ENCODE measurements around the gene GMDS. TPM values are rescaled to one million over a fixed set of nuclear protein-coding genes. Genes with fewer than 3 reads are reported as not detected.

Gene GMDS
- total and polyA plus RNA-seq, 2 of the 13 experiments (the other 11 are each of a cell fraction or from before 2014, with no cell fraction given): 64.4 to 112 TPM

DNA sequence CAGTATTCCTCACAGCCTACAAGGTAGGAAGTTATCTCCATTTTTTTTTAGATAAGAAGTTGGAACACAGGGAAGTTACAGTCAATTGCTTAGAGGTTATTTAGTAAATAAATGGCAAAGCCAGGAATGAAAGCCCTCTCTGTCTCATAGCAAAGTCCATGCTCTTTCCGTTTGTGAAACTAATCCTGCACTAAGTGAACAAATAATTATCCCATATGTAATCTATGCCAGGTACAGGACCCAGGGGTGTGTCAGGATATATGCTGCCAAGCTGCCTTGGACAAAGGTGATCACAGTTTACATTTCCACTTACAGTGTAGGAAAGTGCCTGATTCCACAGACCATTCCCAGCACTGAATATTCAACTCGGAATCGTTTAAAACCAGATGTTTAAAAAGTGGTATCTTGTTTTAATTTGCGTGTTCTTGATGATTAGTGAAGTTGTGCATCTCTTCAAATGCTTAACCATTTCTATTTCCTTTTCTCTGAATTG is 13.6 kb upstream of the GMDS start (continued):
- no peak for TF ChIP-seq SOX6 (IDR thresholded peaks at IDR 0.05)
- TF ChIP-seq SOX6 (CRISPR knock-in tag; IDR thresholded peaks at IDR 0.05): peak; percentile 93
- peak; percentile 57 for TF ChIP-seq ONECUT2 (CRISPR knock-in tag; IDR thresholded peaks at IDR 0.05)
- TF ChIP-seq, protein P1, sequence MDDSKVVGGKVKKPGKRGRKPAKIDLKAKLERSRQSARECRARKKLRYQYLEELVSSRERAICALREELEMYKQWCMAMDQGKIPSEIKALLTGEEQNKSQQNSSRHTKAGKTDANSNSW (CRISPR knock-in tag; IDR thresholded peaks at IDR 0.05; ENCODE audit: borderline replicate concordance): no peak
- TF ChIP-seq BRCA1 (CRISPR knock-in tag; IDR thresholded peaks at IDR 0.05): no peak
- no peak for TF ChIP-seq ZNF570 (CRISPR knock-in tag; IDR thresholded peaks at IDR 0.05; ENCODE audit: borderline replicate concordance)
- no peak for TF ChIP-seq ZC3H4 (CRISPR knock-in tag; IDR thresholded peaks at IDR 0.05; ENCODE audit: borderline replicate concordance)
- peak; percentile 31; the same call in 1 of the 2 replicates for TF ChIP-seq GFI1 (CRISPR knock-in tag; IDR thresholded peaks at IDR 0.05; ENCODE audit: borderline replicate concordance)
- TF ChIP-seq ZNF333 (CRISPR knock-in tag; IDR thresholded peaks at IDR 0.05; ENCODE audit: borderline replicate concordance): no peak
- TF ChIP-seq, protein P2, sequence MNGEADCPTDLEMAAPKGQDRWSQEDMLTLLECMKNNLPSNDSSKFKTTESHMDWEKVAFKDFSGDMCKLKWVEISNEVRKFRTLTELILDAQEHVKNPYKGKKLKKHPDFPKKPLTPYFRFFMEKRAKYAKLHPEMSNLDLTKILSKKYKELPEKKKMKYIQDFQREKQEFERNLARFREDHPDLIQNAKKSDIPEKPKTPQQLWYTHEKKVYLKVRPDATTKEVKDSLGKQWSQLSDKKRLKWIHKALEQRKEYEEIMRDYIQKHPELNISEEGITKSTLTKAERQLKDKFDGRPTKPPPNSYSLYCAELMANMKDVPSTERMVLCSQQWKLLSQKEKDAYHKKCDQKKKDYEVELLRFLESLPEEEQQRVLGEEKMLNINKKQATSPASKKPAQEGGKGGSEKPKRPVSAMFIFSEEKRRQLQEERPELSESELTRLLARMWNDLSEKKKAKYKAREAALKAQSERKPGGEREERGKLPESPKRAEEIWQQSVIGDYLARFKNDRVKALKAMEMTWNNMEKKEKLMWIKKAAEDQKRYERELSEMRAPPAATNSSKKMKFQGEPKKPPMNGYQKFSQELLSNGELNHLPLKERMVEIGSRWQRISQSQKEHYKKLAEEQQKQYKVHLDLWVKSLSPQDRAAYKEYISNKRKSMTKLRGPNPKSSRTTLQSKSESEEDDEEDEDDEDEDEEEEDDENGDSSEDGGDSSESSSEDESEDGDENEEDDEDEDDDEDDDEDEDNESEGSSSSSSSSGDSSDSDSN (CRISPR knock-in tag; IDR thresholded peaks at IDR 0.05): no peak
- TF ChIP-seq ZNF24 (IDR thresholded peaks at IDR 0.05): no peak
- no peak for TF ChIP-seq U2AF1 (optimal IDR thresholded peaks at IDR 0.05; ENCODE audit: low read depth, low read length)
- no peak for TF ChIP-seq ZKSCAN5 (CRISPR knock-in tag; IDR thresholded peaks at IDR 0.05)
- no peak for TF ChIP-seq ZNF10 (CRISPR knock-in tag; IDR thresholded peaks at IDR 0.05; ENCODE audit: borderline replicate concordance, low read depth)
- no peak for TF ChIP-seq ZNF572 (CRISPR knock-in tag; IDR thresholded peaks at IDR 0.05)
- peak; percentile 86 for TF ChIP-seq HDAC2 (CRISPR knock-in tag; IDR thresholded peaks at IDR 0.05)
- TF ChIP-seq ZNF337 (CRISPR knock-in tag; IDR thresholded peaks at IDR 0.05; ENCODE audit: borderline replicate concordance, low read depth): 0 out of 2 replicates have a peak, but pooled peaks have one; percentile 31
- TF ChIP-seq, protein P3, sequence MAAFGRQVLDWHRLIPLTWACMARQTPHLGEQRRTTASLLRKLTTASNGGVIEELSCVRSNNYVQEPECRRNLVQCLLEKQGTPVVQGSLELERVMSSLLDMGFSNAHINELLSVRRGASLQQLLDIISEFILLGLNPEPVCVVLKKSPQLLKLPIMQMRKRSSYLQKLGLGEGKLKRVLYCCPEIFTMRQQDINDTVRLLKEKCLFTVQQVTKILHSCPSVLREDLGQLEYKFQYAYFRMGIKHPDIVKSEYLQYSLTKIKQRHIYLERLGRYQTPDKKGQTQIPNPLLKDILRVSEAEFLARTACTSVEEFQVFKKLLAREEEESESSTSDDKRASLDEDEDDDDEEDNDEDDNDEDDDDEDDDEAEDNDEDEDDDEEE (CRISPR knock-in tag; IDR thresholded peaks at IDR 0.05): no peak
- TF ChIP-seq, protein P4, sequence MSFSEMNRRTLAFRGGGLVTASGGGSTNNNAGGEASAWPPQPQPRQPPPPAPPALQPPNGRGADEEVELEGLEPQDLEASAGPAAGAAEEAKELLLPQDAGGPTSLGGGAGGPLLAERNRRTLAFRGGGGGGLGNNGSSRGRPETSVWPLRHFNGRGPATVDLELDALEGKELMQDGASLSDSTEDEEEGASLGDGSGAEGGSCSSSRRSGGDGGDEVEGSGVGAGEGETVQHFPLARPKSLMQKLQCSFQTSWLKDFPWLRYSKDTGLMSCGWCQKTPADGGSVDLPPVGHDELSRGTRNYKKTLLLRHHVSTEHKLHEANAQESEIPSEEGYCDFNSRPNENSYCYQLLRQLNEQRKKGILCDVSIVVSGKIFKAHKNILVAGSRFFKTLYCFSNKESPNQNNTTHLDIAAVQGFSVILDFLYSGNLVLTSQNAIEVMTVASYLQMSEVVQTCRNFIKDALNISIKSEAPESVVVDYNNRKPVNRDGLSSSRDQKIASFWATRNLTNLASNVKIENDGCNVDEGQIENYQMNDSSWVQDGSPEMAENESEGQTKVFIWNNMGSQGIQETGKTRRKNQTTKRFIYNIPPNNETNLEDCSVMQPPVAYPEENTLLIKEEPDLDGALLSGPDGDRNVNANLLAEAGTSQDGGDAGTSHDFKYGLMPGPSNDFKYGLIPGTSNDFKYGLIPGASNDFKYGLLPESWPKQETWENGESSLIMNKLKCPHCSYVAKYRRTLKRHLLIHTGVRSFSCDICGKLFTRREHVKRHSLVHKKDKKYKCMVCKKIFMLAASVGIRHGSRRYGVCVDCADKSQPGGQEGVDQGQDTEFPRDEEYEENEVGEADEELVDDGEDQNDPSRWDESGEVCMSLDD (CRISPR knock-in tag; IDR thresholded peaks at IDR 0.05; ENCODE audit: borderline replicate concordance): no peak
- TF ChIP-seq, protein P5, sequence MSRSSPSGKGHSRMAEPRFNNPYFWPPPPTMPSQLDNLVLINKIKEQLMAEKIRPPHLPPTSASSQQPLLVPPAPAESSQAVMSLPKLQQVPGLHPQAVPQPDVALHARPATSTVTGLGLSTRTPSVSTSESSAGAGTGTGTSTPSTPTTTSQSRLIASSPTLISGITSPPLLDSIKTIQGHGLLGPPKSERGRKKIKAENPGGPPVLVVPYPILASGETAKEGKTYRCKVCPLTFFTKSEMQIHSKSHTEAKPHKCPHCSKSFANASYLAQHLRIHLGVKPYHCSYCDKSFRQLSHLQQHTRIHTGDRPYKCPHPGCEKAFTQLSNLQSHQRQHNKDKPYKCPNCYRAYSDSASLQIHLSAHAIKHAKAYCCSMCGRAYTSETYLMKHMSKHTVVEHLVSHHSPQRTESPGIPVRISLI (CRISPR knock-in tag; IDR thresholded peaks at IDR 0.05; ENCODE audit: borderline replicate concordance): peak; percentile 95
- TF ChIP-seq KDM4B (CRISPR knock-in tag; IDR thresholded peaks at IDR 0.05): no peak
- no peak for TF ChIP-seq ZNF274 (CRISPR knock-in tag; IDR thresholded peaks at IDR 0.05)
- no peak; the same call in 1 of the 2 replicates for TF ChIP-seq ZBTB38 (CRISPR knock-in tag; IDR thresholded peaks at IDR 0.05)
- no peak for TF ChIP-seq SUZ12 (IDR thresholded peaks at IDR 0.05; ENCODE audit: low read depth, low read length)
- no peak for TF ChIP-seq ZNF224 (CRISPR knock-in tag; IDR thresholded peaks at IDR 0.05)
